ENCODE results near the gene GAB1.

Gene GAB1

GRCh38 chr4:143514169-143514495 is 177.5 kb downstream of the GAB1 start:
- Histone ChIP-seq H4K20me1 (ENCODE audit: insufficient read depth) (peaks cover 7% of the 10 kb centered on the region; the same call in 1 of the 2 replicates), H3K4me3 (IDR thresholded peaks at IDR 0.05; ENCODE audit: insufficient read depth, low read depth, low read length) (peak overlapping the region; percentile 64), H3K4me2 (peak overlapping the region; percentile 67), H3K4me1 (ENCODE audit: low read depth, poor library complexity, severe bottlenecking) (peaks cover 35% of the 10 kb centered on the region), H3K36me3 (ENCODE audit: insufficient read depth) (no peaks in the 10 kb centered on the region; the same call in 1 of the 2 replicates), H3K79me2 (ENCODE audit: insufficient read depth, low read depth) (peaks cover 53% of the 10 kb centered on the region), H3K27ac (peak overlapping the region; percentile 86), H2AFZ (ENCODE audit: low read depth) (peak overlapping the region; percentile 64), H3K9ac (peak overlapping the region; percentile 85), H3K27me3 (ENCODE audit: insufficient read depth, low read depth) (no peaks in the 10 kb centered on the region)
- TF ChIP-seq CTCF (conservative IDR thresholded peaks at IDR 0.05; ENCODE audit: low read depth, low read length): no peak

- Histone ChIP-seq H3K4me2 (peak overlapping the region; percentile 67), H3K4me3 (IDR thresholded peaks at IDR 0.05; ENCODE audit: insufficient read depth, low read depth, low read length) (peak overlapping the region; percentile 64), H3K27ac (peak overlapping the region; percentile 86), H3K27me3 (ENCODE audit: insufficient read depth, low read depth) (no peaks in the 10 kb centered on the region), H3K36me3 (ENCODE audit: insufficient read depth) (no peaks in the 10 kb centered on the region; the same call in 1 of the 2 replicates), H3K9ac (peak overlapping the region; percentile 85), H3K4me1 (ENCODE audit: low read depth, poor library complexity, severe bottlenecking) (peaks cover 35% of the 10 kb centered on the region), H3K79me2 (ENCODE audit: insufficient read depth, low read depth) (peaks cover 56% of the 10 kb centered on the region), H4K20me1 (ENCODE audit: insufficient read depth) (peaks cover 7% of the 10 kb centered on the region; the same call in 1 of the 2 replicates), H2AFZ (ENCODE audit: low read depth) (peak overlapping the region; percentile 64; the same call in 1 of the 2 replicates)
- no peak for TF ChIP-seq CTCF (conservative IDR thresholded peaks at IDR 0.05; ENCODE audit: low read depth, low read length)
Measured at GRCh38 chr4:143514497-143514896, 177.8 kb downstream of the GAB1 start.

- TF ChIP-seq CTCF (conservative IDR thresholded peaks at IDR 0.05; ENCODE audit: low read depth, low read length): no peak
- Histone ChIP-seq H3K9ac (peak overlapping the region; percentile 85; the same call in 1 of the 2 replicates), H4K20me1 (ENCODE audit: insufficient read depth) (peaks cover 7% of the 10 kb centered on the region; the same call in 1 of the 2 replicates), H3K4me2 (peak overlapping the region; percentile 67), H3K4me1 (ENCODE audit: low read depth, poor library complexity, severe bottlenecking) (peaks cover 36% of the 10 kb centered on the region), H3K79me2 (ENCODE audit: insufficient read depth, low read depth) (peaks cover 61% of the 10 kb centered on the region), H3K27me3 (ENCODE audit: insufficient read depth, low read depth) (no peaks in the 10 kb centered on the region), H3K36me3 (ENCODE audit: insufficient read depth) (no peaks in the 10 kb centered on the region; the same call in 1 of the 2 replicates), H3K27ac (peak overlapping the region; percentile 86; the same call in 1 of the 2 replicates), H2AFZ (ENCODE audit: low read depth) (no peak overlapping the region), H3K4me3 (IDR thresholded peaks at IDR 0.05; ENCODE audit: insufficient read depth, low read depth, low read length) (peak overlapping the region; percentile 64)
Measured at GRCh38 chr4:143514901-143515300, 178.2 kb downstream of the GAB1 start.

GRCh38 chr4:143515905-143516304 is 179.2 kb downstream of the GAB1 start:
- Histone ChIP-seq H3K4me3 (IDR thresholded peaks at IDR 0.05; ENCODE audit: insufficient read depth, low read depth, low read length) (no peak overlapping the region), H3K4me2 (peak overlapping the region; percentile 67)

More at GRCh38 chr4:143515905-143516304, 179.2 kb downstream of the GAB1 start:
- Histone ChIP-seq H3K27me3 (ENCODE audit: insufficient read depth, low read depth) (no peaks in the 10 kb centered on the region), H4K20me1 (ENCODE audit: insufficient read depth) (peaks cover 7% of the 10 kb centered on the region; the same call in 1 of the 2 replicates), H3K27ac (no peak overlapping the region), H3K36me3 (ENCODE audit: insufficient read depth) (no peaks in the 10 kb centered on the region; the same call in 1 of the 2 replicates), H3K79me2 (ENCODE audit: insufficient read depth, low read depth) (peaks cover 71% of the 10 kb centered on the region), H2AFZ (ENCODE audit: low read depth) (no peak overlapping the region), H3K4me1 (ENCODE audit: low read depth, poor library complexity, severe bottlenecking) (peaks cover 43% of the 10 kb centered on the region), H3K9ac (no peak overlapping the region)
- TF ChIP-seq CTCF (conservative IDR thresholded peaks at IDR 0.05; ENCODE audit: low read depth, low read length): no peak

Measured in KMS-11 (cell line).